Ovary (tissue), 10 donors: Measurements from ENCODE around the gene SNRPE. TPM values are rescaled to one million over a fixed set of nuclear protein-coding genes. Genes with fewer than 3 reads are reported as not detected.

Experiments
- DNase-seq, 5 donors: peaks; one replicate each; pipeline ENCODE4 v3.0.0-alpha.2; 2019 to 2020
- H3K27ac ChIP-seq, 2 donors: fragments of 200-600 bp; one replicate each; pipeline versions ENCODE4 v1.5.1 to v1.8.0; 2019 to 2022
- H3K27me3 ChIP-seq: fragments of 200-600 bp; one replicate; pipeline ENCODE4 v1.8.0; 2022
- H3K36me3 ChIP-seq: fragments of 200-600 bp; sonication (generic); one replicate; pipeline ENCODE4 v1.5.1; 2019
- H3K4me1 ChIP-seq: one replicate; pipeline ENCODE4 v1.8.1; 2013; ENCODE audit warnings: mild to moderate bottlenecking, moderate library complexity; ENCODE audit not compliant: insufficient read depth
- H3K4me3 ChIP-seq: fragments of 200-600 bp; sonication (generic); one replicate; pipeline ENCODE4 v1.5.1; 2017
- H3K9me3 ChIP-seq, 2 donors: fragments of 200-600 bp in 1 of 2; sonication (generic) in 1 of 2; one replicate each; pipeline versions ENCODE4 v1.5.1 to v1.8.1; 2013 to 2019; ENCODE audit warnings: mild to moderate bottlenecking in 1 of 2, moderate library complexity in 1 of 2
- CTCF ChIP-seq, 3 donors: fragments of 450-650 bp in 2 of 3; fragments of 200-600 bp in 1 of 3; IDR thresholded peaks; one replicate each; pipeline versions ENCODE4 v1.5.1 to v1.8.0; 2016 to 2022; ENCODE audit warnings: antibody characterized with exemption in 3 of 3, mild to moderate bottlenecking in 1 of 3
- EP300 ChIP-seq: sonication (generic); formaldehyde crosslinking; IDR thresholded peaks from one replicate; pipeline ENCODE4 v1.6.1; 2017; ENCODE audit warnings: antibody characterized with exemption
- POLR2A ChIP-seq: fragments of 450-650 bp; IDR thresholded peaks from one replicate; pipeline ENCODE4 v1.6.1; 2017; ENCODE audit warnings: antibody characterized with exemption, mild to moderate bottlenecking, moderate library complexity
- WGBS, 3 donors: extraction: QIAGEN DNeasy Blood & Tissue Kit in 1 of 3; methylation state at CpG; one replicate each; pipeline versions ENCODE4 v1.1.5 to v1.1.7; 2013 to 2017; 5-methylcytosine and 5-hydroxymethylcytosine counted together
- intact Hi-C, 4 donors: fragments of 100-400 bp; cut with DNase I; formaldehyde crosslinking; loops; one replicate each; pipeline versions ENCODE4 v1.11.0 to v1.15.1; 2022 to 2023
- long read RNA-seq, 3 donors: library from polyadenylated mRNA in 2 of 3; unstranded in 2 of 3; transcript quantifications; one replicate each; pipeline ENCODE4 v2.0.0 and lab custom pipeline, GENCODE V29; 2021 to 2026
- polyA plus RNA-seq, 2 donors: library from polyadenylated mRNA; stranded (reverse); fragments of 200-250 nt in 1 of 2; fragments of 350-450 nt in 1 of 2; fragmentation: Illumina TruSeq in 1 of 2; extraction: RNeasy Lipid Tissue Mini Kit (QIAGEN cat#74804) in 1 of 2; gene quantifications; one replicate each; pipeline ENCODE4 v1.2.3, GENCODE V29; 2013 to 2014
- total RNA-seq, 7 donors: library from RNA; depleted of rRNA in 2 of 7; stranded (reverse); fragments of >200 nt in 2 of 7; fragmentation: NEBNext Ultra II Directional in 3 of 7; extraction: Animal tissue kit (Norgen Biotek cat#: 25700) in 3 of 7; gene quantifications; one replicate each; pipeline versions ENCODE4 v1.1.0 to v1.2.4, GENCODE V29; 2016 to 2023
- donor health status: DM: no; HTN: no; CAD: no; lungs with moderate emphysema.
- donor health status: DM: no; HTN: no; CAD: no.
- donor health status: Bipolar disorder and iron deficiency.
- donor health status: DM: yes; HTN: yes; CAD: no.
- donor health status: DM: no; HTN: no; CAD: no.
- donor health status: DM: yes; HTN: yes; CAD: no.

The SNRPE gene
- total RNA-seq = 100 to 1,000 TPM in 6 of 7 donors, 10 to 100 TPM in 1; 72.5 to 151 (median 127) TPM
- polyA plus RNA-seq = 100 to 1,000 TPM; 148 to 168 TPM
- long read RNA-seq, donor 1, transcript SNRPE-202 (5 exons, 942 nt) = major isoform, 22 of 26 reads
- long read RNA-seq, donor 1, partial matches to known transcripts = 0 of 26 reads
- long read RNA-seq, donor 1, other reads (novel, unspliced or antisense) = 1 of 26 reads
- long read RNA-seq, donor 2, transcript SNRPE-202 (5 exons, 942 nt) = major isoform, 196 of 221 reads
- long read RNA-seq, donor 2, transcript SNRPE-206 (4 exons, 967 nt) = minor isoform, 5 of 221 reads
- long read RNA-seq, donor 2, partial matches to known transcripts = 0 of 221 reads
- long read RNA-seq, donor 2, other reads (novel, unspliced or antisense) = 13 of 221 reads
- long read RNA-seq, donor 3, transcript SNRPE-202 (5 exons, 942 nt) = major isoform, 41 of 46 reads
- long read RNA-seq, donor 3, partial matches to known transcripts = 0 of 46 reads
- long read RNA-seq, donor 3, other reads (novel, unspliced or antisense) = 2 of 46 reads

DNA sequence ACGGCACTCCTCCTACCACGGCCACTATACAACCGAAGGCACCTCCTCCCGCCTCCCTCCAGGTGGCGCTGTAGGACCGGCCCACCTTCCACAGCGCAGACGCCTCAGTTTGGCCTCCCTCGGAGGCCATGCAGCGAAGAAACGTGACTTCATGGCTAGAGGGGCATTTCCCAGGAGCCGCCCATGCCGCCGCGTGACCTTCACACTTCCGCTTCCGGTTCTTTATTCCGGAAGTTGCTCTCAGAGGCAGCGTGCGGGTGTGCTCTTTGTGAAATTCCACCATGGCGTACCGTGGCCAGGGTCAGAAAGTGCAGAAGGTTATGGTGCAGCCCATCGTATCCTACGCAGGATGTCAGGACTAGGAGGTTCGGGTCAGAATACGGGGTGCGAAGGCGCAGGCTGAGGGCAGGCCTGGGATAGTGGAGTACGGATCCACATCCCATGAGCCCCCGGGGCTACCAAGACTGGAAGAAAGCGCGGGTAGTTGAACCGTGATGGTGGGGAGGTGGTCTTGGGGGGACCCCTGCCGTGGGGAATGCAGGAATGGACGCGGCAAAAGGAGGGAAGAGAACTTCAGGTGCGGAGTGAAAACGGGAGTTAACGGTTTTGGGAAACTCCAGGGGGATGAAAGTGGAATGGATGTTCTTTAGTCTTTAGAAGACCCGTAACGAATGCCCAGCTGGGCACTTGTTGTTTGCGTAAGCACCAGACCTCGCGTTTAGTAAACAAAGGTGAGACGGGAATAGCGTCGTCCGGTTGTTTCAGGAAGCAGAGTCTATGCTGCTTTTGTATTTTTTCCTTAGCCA is at the start of gene SNRPE:
Gene SNRPE (plus strand): TSS at position 221 of the 806 bp plus-strand sequence. CDS start 61 bp downstream, at position 282.
- Histone ChIP-seq H3K27ac (peak within 1 kb of the TSS in 1 of 2 donors; percentile 15), H3K4me3 (peak within 1 kb of the TSS; percentile 84), H3K36me3 (no peaks in the 10 kb centered on the region), H3K27me3 (no peaks in the 10 kb centered on the region), H3K9me3 (no peaks in the 10 kb centered on the region), H3K4me1 (peaks cover 3% of the 10 kb centered on the region)
- DNase-seq = peak; percentile 95 to 96 (median 95)
- TF ChIP-seq POLR2A = peak; percentile 71
- TF ChIP-seq EP300 = no peak
- peak; percentile 95 to 97 (median 97) for TF ChIP-seq CTCF (IDR thresholded peaks at IDR 0.05)
- 1% methylated on average over 48 of the region's 48 CpGs for WGBS, 3 donors
- intact Hi-C loops = loop anchor here in 3 of 4 donors (2.0 to 10.0 kb wide), 4 partner anchors 267 to 503 kb away; partner anchors contain the start of gene GOLT1A (in 1 of the 3)

GRCh38 chr1:203813581-203814341 is 47.6 kb upstream of the SNRPE start:
- no peaks in the 10 kb centered on the region for H3K27me3 ChIP-seq
- H3K4me1 ChIP-seq = peaks cover 3% of the 10 kb centered on the region
- DNase-seq = no peak
- no peak overlapping the region for H3K27ac ChIP-seq
- no peaks in the 10 kb centered on the region for H3K36me3 ChIP-seq
- H3K4me3 ChIP-seq = no peak overlapping the region
- TF ChIP-seq CTCF (IDR thresholded peaks at IDR 0.05) (no peak), POLR2A (no peak), EP300 (no peak)
- 96 to 98% (median 96%) methylated on average over 2 of the region's 2 CpGs for WGBS, 3 donors
- intact Hi-C loops = no loop called here
- H3K9me3 ChIP-seq = no peaks in the 10 kb centered on the region

DNA sequence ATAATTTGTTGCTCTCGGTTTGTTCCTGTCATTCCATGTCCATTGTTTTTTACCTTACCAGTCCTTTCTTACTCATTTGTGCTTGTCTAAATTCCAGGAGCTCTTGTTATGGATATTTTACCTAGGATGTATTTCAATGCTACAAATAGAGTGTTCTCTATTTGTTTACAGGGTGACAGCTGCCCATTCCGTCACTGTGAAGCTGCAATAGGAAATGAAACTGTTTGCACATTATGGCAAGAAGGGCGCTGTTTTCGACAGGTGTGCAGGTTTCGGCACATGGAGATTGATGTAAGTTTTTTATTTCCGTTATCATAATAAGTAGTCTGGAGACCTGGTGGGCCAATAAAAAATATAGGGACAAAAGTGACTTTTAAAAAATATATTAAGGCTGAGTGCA is 43.0 kb upstream of the SNRPE start:
- no peaks in the 10 kb centered on the region for H3K27me3 ChIP-seq
- DNase-seq = no peak
- TF ChIP-seq POLR2A (no peak), CTCF (IDR thresholded peaks at IDR 0.05) (no peak), EP300 (no peak)
- no peak overlapping the region for H3K4me3 ChIP-seq
- H3K4me1 ChIP-seq = peaks cover 2% of the 10 kb centered on the region
- intact Hi-C loops = no loop called here
- no peak overlapping the region for H3K27ac ChIP-seq
- H3K36me3 ChIP-seq = no peaks in the 10 kb centered on the region
- no peaks in the 10 kb centered on the region for H3K9me3 ChIP-seq
- 94 to 96% (median 95%) methylated on average over 6 of the region's 6 CpGs for WGBS, 3 donors

- TF ChIP-seq POLR2A = no peak
- TF ChIP-seq EP300 = no peak
- no peak for TF ChIP-seq CTCF (IDR thresholded peaks at IDR 0.05)
- no peak for DNase-seq
- intact Hi-C loops = no loop called here
- WGBS, 3 donors = 16 to 44% (median 24%) methylated on average over 1 of the region's 1 CpG
- Histone ChIP-seq H3K4me3 (no peak overlapping the region), H3K4me1 (peaks cover 2% of the 10 kb centered on the region), H3K27me3 (no peaks in the 10 kb centered on the region), H3K27ac (no peak overlapping the region), H3K36me3 (no peaks in the 10 kb centered on the region), H3K9me3 (no peaks in the 10 kb centered on the region)
These were observed 38.1 kb upstream of the SNRPE start for GRCh38 chr1:203823306-203823705.
